Neural cell (in vitro differentiated cells): ENCODE data around the gene CCNJL.

Source experiments
- EP300 ChIP-seq: fragments of 450-650 bp; conservative IDR thresholded peaks from 2 replicates; pipeline ENCODE4 v1.6.1; 2014; ENCODE audit warnings: antibody characterized with exemption, mild to moderate bottlenecking, moderate library complexity; ENCODE audit not compliant: poor library complexity, severe bottlenecking
- POLR2AphosphoS5 ChIP-seq: IDR thresholded peaks from 2 replicates; pipeline ENCODE4 v1.6.1; 2012
- SMC3 ChIP-seq: fragments of 450-650 bp; conservative IDR thresholded peaks from 2 replicates; pipeline ENCODE4 v1.6.1; 2014; ENCODE audit warnings: antibody characterized with exemption, mild to moderate bottlenecking, moderate library complexity; ENCODE audit not compliant: poor library complexity
- TAF1 ChIP-seq: IDR thresholded peaks from 2 replicates; pipeline ENCODE4 v1.6.1; 2012; ENCODE audit warnings: low read depth
- TF ChIP-seq, protein P1 (sequence below): fragments of 450-650 bp; IDR thresholded peaks from 2 replicates; pipeline ENCODE4 v1.5.1; 2014; ENCODE audit warnings: antibody characterized with exemption, mild to moderate bottlenecking, moderate library complexity; ENCODE audit not compliant: poor library complexity, severe bottlenecking

DNA sequence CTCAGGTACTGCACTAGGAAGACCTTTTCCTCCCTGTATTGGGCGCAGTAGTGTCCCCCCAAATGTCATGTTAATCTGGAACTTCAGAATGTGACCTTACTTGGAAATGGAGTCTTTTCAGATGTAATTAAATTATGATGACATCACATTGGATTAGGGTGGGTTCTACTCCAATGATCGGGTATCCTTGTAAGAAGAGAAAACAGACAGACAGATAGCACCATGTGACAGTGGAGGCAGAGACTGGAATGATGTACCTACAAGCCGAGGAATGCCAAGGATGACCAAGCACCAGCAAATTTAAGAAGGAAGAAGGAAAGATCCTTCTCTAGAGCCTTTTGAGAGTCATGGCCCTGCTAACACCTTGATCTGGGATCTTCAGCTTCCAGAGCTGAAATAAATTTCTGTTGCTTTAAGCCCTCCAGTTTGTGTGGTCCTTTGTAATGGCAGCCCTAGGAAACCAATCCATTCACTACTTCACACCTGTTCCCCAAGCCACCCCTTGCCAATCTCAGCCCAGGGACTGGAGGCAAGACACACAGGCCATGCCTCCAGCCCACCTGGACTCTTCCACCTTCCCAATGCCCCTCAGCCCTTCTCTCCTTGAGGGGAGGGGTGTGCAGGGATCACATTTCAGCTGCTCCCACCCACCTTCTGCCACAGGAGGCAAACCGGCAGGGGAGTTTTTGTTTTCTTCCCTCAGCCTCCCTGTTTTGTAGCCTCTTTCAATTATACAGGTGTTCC lies 1.6 kb downstream of the CCNJL start:
- TF ChIP-seq, protein P1, sequence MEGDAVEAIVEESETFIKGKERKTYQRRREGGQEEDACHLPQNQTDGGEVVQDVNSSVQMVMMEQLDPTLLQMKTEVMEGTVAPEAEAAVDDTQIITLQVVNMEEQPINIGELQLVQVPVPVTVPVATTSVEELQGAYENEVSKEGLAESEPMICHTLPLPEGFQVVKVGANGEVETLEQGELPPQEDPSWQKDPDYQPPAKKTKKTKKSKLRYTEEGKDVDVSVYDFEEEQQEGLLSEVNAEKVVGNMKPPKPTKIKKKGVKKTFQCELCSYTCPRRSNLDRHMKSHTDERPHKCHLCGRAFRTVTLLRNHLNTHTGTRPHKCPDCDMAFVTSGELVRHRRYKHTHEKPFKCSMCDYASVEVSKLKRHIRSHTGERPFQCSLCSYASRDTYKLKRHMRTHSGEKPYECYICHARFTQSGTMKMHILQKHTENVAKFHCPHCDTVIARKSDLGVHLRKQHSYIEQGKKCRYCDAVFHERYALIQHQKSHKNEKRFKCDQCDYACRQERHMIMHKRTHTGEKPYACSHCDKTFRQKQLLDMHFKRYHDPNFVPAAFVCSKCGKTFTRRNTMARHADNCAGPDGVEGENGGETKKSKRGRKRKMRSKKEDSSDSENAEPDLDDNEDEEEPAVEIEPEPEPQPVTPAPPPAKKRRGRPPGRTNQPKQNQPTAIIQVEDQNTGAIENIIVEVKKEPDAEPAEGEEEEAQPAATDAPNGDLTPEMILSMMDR = no peak
- TF ChIP-seq EP300 (no peak), POLR2AphosphoS5 (no peak), SMC3 (no peak), TAF1 (no peak)
